Panc1 (cell line): ENCODE results near the gene S100PBP. TPM values are rescaled to one million over a fixed set of nuclear protein-coding genes. Genes with fewer than 3 reads are reported as not detected.
"Not testable (repeated sequence)": the region's sequence is repeated elsewhere in the genome, so short reads cannot be mapped to it uniquely, and the experiment has no call there.

ENCODE experiments used
- ATAC-seq: fragments of 200-7000 bp; cut with Tn5 transposase; 2 replicates; pipeline ENCODE4 v1.9.1; 2020; ENCODE audit warnings: mild to moderate bottlenecking, moderate library complexity
- BruUV-seq: library from RNA; stranded (reverse); fragments of 400-500 nt; replicated peaks from 2 replicates; lab custom pipeline; 2021; lab: Mats Ljungman, UMichigan
- CTCF ChIA-PET: fragments of 300-600 bp; sonication (Branson Sonifier 250); formaldehyde crosslinking; loops from one replicate; lab custom pipeline; 2022; ENCODE audit warnings: antibody characterized with exemption; lab: Charles Lee
- POLR2A ChIA-PET: fragments of 300-600 bp; sonication (Branson Sonifier 250); formaldehyde crosslinking; loops from one replicate; lab custom pipeline; 2022; ENCODE audit warnings: antibody characterized with exemption; lab: Charles Lee
- DNase-seq: peaks from one replicate; pipeline ENCODE4 v3.0.0-alpha.2; 2010; ENCODE audit warnings: low read depth, low spot score
- H3K27ac ChIP-seq: 2 replicates; pipeline ENCODE4 v1.5.1; 2011; ENCODE audit warnings: mild to moderate bottlenecking, low read length, inconsistent platforms
- H3K27me3 ChIP-seq: fragments of 200-500 bp; sonication (Bioruptor generic); 2 replicates; pipeline ENCODE4 v1.6.0; 2014; ENCODE audit warnings: low read length, inconsistent platforms; ENCODE audit not compliant: control insufficient read depth, insufficient read depth
- H3K36me3 ChIP-seq: fragments of 200-500 bp; sonication (Bioruptor generic); 2 replicates; pipeline ENCODE4 v1.5.1; 2014; ENCODE audit warnings: inconsistent platforms, mild to moderate bottlenecking, low read length, moderate library complexity; ENCODE audit not compliant: control insufficient read depth, insufficient read depth
- H3K4me1 ChIP-seq: 2 replicates; pipeline ENCODE4 v1.5.1; 2011; ENCODE audit warnings: inconsistent platforms, mild to moderate bottlenecking, low read length, moderate library complexity; ENCODE audit not compliant: control insufficient read depth, insufficient read depth
- H3K4me3 ChIP-seq, 2 experiments: 2 replicates each; pipeline ENCODE4 v1.5.1; 2011 to 2012; ENCODE audit warnings: low read depth in 2 of 2, low read length in 2 of 2, mild to moderate bottlenecking in 2 of 2, inconsistent platforms in 1 of 2, moderate library complexity in 1 of 2
- H3K9me3 ChIP-seq: fragments of 200-500 bp; sonication (Bioruptor generic); 2 replicates; pipeline ENCODE4 v1.5.1; 2014; ENCODE audit warnings: low read depth, mild to moderate bottlenecking, inconsistent platforms, low read length, moderate library complexity; ENCODE audit not compliant: control insufficient read depth, insufficient read depth
- CTCF ChIP-seq: fragments of 450-650 bp; IDR thresholded peaks from 2 replicates; pipeline ENCODE4 v1.5.1; 2017; ENCODE audit warnings: mild to moderate bottlenecking
- POLR2AphosphoS5 ChIP-seq: IDR thresholded peaks from 2 replicates; pipeline ENCODE4 v1.6.1; 2012; ENCODE audit warnings: mild to moderate bottlenecking, low read depth, low read length, moderate library complexity
- REST ChIP-seq, 2 experiments: IDR thresholded peaks; 2 replicates each; pipeline ENCODE4 v1.6.1; 2011 to 2012; ENCODE audit warnings: low read depth in 2 of 2, control low read depth in 1 of 2, low read length in 1 of 2, mild to moderate bottlenecking in 1 of 2, moderate library complexity in 1 of 2; ENCODE audit not compliant: insufficient read depth in 1 of 2
- SIN3A ChIP-seq: IDR thresholded peaks from 2 replicates; pipeline ENCODE4 v1.6.1; 2012; ENCODE audit warnings: low read depth, mild to moderate bottlenecking, low read length, moderate library complexity, borderline replicate concordance; ENCODE audit not compliant: insufficient read depth
- TCF7L2 ChIP-seq: IDR thresholded peaks from 2 replicates; pipeline ENCODE4 v1.6.1; 2011; ENCODE audit warnings: mild to moderate bottlenecking, low read depth, low read length, inconsistent platforms
- in situ Hi-C: cut with HindIII; loops from 2 replicates; pipeline ENCODE4 v1.10.0; 2016; ENCODE audit warnings: low sequenced_read_pairs, low pct_unique_long_range_greater_than_20kb
- intact Hi-C: fragments of 100-400 bp; cut with micrococcal nuclease; formaldehyde crosslinking; loops from one replicate; pipeline ENCODE4 v1.10.0; 2022; ENCODE audit not compliant: unreplicated experiment
- total RNA-seq: library from RNA; stranded (reverse); gene quantifications from one replicate; pipeline ENCODE4 v1.2.1, GENCODE V29; 2021; ENCODE audit not compliant: unreplicated experiment

Gene S100PBP
- total RNA-seq, 1 experiment from 2014 or later = 55.4 TPM

- Histone ChIP-seq H3K27me3 (no peaks in the 10 kb centered on the region), H3K4me3 (no peak overlapping the region), H3K36me3 (peaks cover 20% of the 10 kb centered on the region), H3K9me3 (no peaks in the 10 kb centered on the region), H3K27ac (no peak overlapping the region), H3K4me1 (no peaks in the 10 kb centered on the region)
- intact Hi-C loops (no loop called here), in situ Hi-C loops (no loop called here)
- TF ChIP-seq CTCF (no peak), POLR2AphosphoS5 (no peak), SIN3A (no peak), REST (IDR thresholded peaks at IDR 0.05; ENCODE audit: insufficient read depth in 1 of 2, low read depth in 2 of 2, low read length in 1 of 2) (no peak), TCF7L2 (no peak)
- DNase-seq = no peak
- CTCF ChIA-PET = no interaction called here
- no peak for ATAC-seq
- BruUV-seq = no TSS peak
- POLR2A ChIA-PET = no interaction called here
Observed at GRCh38 chr1:32798679-32799416, 18.6 kb upstream of the S100PBP start.

DNA sequence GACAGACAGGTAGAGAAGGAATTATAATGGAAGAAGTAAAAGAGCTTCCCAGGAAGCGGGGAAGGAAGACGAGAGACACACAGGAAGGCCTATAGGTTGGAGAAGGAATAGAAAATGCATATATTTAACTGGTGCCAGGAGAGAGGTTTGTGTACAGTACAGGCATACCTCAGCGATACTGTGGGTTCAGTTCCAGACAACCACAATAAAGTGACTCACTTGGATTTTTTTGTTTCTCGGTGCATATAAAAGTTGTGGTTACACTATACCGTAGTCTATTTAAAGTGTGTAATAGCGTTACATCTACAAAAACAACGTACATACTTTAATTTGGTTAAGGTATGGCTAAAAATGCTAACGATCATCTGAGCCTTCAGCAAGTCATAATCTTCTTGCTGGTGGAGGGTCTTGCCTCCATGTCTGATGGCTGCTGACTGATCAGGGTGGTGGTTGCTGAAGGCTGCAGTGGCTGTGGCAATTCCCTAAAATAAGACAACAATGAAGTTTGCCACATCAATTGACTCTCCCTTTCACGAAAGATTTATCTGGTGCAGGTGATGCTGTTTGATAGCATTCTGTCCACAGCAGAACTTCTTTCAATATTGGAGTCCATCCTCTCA lies 16.2 kb upstream of the S100PBP start:
- no peaks in the 10 kb centered on the region for H3K9me3 ChIP-seq
- TF ChIP-seq CTCF = no peak
- no peak for TF ChIP-seq TCF7L2
- no peak for TF ChIP-seq POLR2AphosphoS5
- TF ChIP-seq SIN3A = no peak
- no peak for TF ChIP-seq REST (IDR thresholded peaks at IDR 0.05; ENCODE audit: insufficient read depth in 1 of 2, low read depth in 2 of 2, low read length in 1 of 2)
- no peaks in the 10 kb centered on the region for H3K27me3 ChIP-seq
- H3K4me1 ChIP-seq = no peaks in the 10 kb centered on the region
- peaks cover 20% of the 10 kb centered on the region for H3K36me3 ChIP-seq
- ChIA-PET CTCF (no interaction called here), POLR2A (no interaction called here)
- no peak for DNase-seq
- no peak overlapping the region for H3K27ac ChIP-seq
- in situ Hi-C loops (no loop called here), intact Hi-C loops (no loop called here)
- no peak for ATAC-seq
- BruUV-seq = TSS peak; percentile 19
- H3K4me3 ChIP-seq = no peak overlapping the region

DNA sequence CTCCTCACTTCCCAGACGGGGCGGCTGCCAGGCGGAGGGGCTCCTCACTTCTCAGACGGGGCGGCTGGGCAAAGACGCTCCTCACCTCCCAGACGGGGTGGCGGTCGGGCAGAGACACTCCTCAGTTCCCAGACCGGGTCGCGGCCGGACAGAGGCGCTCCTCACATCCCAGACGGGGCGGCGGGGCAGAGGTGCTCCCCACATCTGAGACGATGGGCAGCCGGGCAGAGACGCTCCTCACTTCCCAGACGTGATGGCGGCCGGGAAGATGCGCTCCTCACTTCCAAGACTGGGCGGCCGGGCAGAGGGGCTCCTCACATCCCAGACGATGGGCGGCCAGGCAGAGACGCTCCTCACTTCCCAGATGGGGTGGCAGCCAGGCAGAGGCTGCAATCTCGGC lies 13.0 kb upstream of the S100PBP start:
- BruUV-seq, DNase-seq, POLR2A ChIA-PET, H3K27ac ChIP-seq, CTCF ChIA-PET, ATAC-seq, H3K9me3 ChIP-seq, intact Hi-C loops, in situ Hi-C loops, H3K4me1 ChIP-seq, H3K27me3 ChIP-seq, H3K4me3 ChIP-seq: not testable (repeated sequence)
- H3K36me3 ChIP-seq = peaks cover 16% of the 10 kb centered on the region
